Muscle of leg (tissue), 11 donors: ENCODE results near the gene CHD1. TPM values are rescaled to one million over a fixed set of nuclear protein-coding genes. Genes with fewer than 3 reads are reported as not detected.

ENCODE experiments used
- DNase-seq: peaks from one replicate; pipeline ENCODE4 v3.0.0; 2013
- H3K27ac ChIP-seq: one replicate; pipeline ENCODE4 v1.5.1; 2013; ENCODE audit warnings: mild to moderate bottlenecking, low read length, control low read depth
- H3K27me3 ChIP-seq: one replicate; pipeline ENCODE4 v1.6.1; 2013; ENCODE audit warnings: low read length; ENCODE audit not compliant: control insufficient read depth, insufficient read depth
- H3K36me3 ChIP-seq: one replicate; pipeline ENCODE4 v1.6.1; 2013; ENCODE audit warnings: low read length; ENCODE audit not compliant: control insufficient read depth, insufficient read depth
- H3K4me1 ChIP-seq: one replicate; pipeline ENCODE4 v1.6.1; 2013; ENCODE audit warnings: low read length; ENCODE audit not compliant: control insufficient read depth, insufficient read depth
- H3K4me3 ChIP-seq: one replicate; pipeline ENCODE4 v1.5.1; 2013; ENCODE audit warnings: low read length, control low read depth
- H3K9me3 ChIP-seq: replicated peaks from 2 replicates; pipeline ENCODE4 v1.6.1; 2013; ENCODE audit warnings: low read depth, low read length; ENCODE audit not compliant: control insufficient read depth
- WGBS: methylation state at CpG from one replicate; pipeline ENCODE4 v1.1.5; 2013; ENCODE audit warnings: missing lambda C conversion rate; ENCODE audit not compliant: insufficient coverage; 5-methylcytosine and 5-hydroxymethylcytosine counted together
- polyA plus RNA-seq, 8 donors: library from polyadenylated mRNA; unstranded; fragments of 120-200 nt; gene quantifications; one replicate each; pipeline versions ENCODE4 v1.2.1 to v1.2.3, GENCODE V29; 2013; ENCODE audit warnings: inconsistent platforms in 1 of 8, low replicate concordance in 1 of 8; ENCODE audit not compliant: insufficient read length in 8 of 8, insufficient read depth in 1 of 8
- total RNA-seq: library from RNA; stranded (reverse); fragments of 120-200 nt; gene quantifications from one replicate; pipeline ENCODE4 v1.2.4, GENCODE V29; 2013

The CHD1 gene
- total and polyA plus RNA-seq, 9 donors, result 24.8 to 41.5 (median 30.9) TPM

DNA sequence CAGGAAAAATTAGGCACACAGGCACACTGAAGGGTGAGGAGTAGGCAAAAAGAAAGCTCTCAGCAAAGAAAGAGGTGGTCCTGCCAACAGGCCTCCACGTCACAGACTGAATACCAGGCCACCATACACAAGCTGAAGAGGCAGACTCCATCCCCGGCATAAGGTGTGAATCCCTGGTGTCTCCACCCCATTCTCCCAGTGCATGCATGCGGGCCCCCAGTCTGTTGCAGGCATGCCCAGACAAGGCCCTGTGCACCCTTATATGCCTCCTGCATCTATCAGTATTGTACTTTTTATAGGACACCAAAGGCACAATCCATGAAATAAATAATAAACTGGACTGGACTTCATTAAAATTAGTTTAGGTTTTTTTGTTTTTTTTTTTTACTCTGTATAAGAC, 82.3 kb downstream of the CHD1 start:
- H3K36me3 ChIP-seq, result no peaks in the 10 kb centered on the region
- H3K4me3 ChIP-seq, result no peak overlapping the region
- no peak for DNase-seq
- H3K9me3 ChIP-seq, result peaks cover 15% of the 10 kb centered on the region
- H3K4me1 ChIP-seq, result no peaks in the 10 kb centered on the region
- no peaks in the 10 kb centered on the region for H3K27me3 ChIP-seq
- WGBS, result 95% methylated on average over 2 of the region's 3 CpGs
- H3K27ac ChIP-seq, result no peak overlapping the region

DNA sequence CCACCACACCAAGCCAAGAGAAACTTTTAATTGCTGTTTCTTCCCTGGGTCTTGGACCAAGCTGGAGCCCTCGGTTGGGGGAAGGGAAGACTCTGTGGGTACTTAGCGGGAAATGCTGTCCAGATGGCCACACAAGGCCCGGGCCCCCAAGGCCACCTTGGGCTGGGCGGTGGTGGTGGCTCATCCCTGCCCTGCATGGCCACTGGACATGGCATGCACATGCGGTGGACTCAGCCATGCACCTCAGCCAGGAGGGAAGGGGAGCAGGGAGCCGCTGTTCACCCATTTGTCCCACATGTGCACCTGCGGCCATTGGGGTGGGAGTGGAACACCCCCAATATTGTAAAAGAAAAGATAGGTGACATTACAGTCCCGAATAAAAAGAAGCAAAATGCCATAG, 82.9 kb downstream of the CHD1 start:
- H3K9me3 ChIP-seq, result peaks cover 15% of the 10 kb centered on the region
- H3K36me3 ChIP-seq, result no peaks in the 10 kb centered on the region
- no peaks in the 10 kb centered on the region for H3K27me3 ChIP-seq
- H3K4me1 ChIP-seq, result no peaks in the 10 kb centered on the region
- DNase-seq, result no peak
- H3K27ac ChIP-seq, result no peak overlapping the region
- WGBS, result 93% methylated on average over 5 of the region's 8 CpGs
- no peak overlapping the region for H3K4me3 ChIP-seq

DNA sequence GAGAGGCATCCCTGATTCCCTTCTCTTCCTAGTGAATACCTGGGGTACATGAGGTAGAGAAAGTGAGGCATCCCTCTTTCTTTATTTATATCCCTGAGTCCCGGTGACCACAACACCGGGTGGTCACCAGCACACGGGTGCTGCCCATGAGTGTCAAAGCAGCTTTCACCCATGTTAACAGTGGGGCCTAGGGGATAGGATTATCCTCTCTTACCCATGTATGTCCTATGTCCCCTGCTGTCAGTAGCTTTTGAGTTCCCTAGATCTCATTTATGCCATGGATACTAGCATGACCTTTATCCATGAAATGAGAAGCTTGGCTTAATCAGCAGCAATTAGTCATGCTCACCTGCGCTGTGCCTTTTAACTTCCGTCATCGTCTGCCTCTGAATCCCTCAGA, 83.9 kb downstream of the CHD1 start:
- H3K36me3 ChIP-seq, result no peaks in the 10 kb centered on the region
- no peak overlapping the region for H3K4me3 ChIP-seq
- WGBS, result 100% methylated on average over 1 of the region's 6 CpGs
- no peaks in the 10 kb centered on the region for H3K27me3 ChIP-seq
- no peak overlapping the region for H3K27ac ChIP-seq
- peaks cover 15% of the 10 kb centered on the region for H3K9me3 ChIP-seq
- no peak for DNase-seq
- H3K4me1 ChIP-seq, result no peaks in the 10 kb centered on the region

DNA sequence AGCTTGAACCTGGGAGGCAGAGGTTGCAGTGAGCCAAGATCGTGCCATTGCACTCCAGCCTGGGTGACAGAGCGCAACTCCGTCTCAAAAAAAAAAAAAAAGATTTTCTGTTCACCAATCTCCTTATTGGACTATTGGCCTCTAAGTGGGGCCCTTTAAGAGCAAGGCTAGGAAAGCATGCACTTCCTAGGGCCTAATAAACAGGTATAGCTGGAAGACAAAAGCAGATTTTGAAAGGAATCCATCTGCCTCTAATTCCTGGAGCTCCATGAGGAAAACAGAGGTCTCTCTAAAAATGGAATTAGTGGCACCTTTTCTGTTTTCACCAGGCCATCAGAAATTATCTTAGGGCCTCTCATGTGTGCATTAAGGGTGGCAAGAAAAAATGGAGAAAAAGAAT, 85.3 kb downstream of the CHD1 start:
- Histone ChIP-seq H3K27ac (no peak overlapping the region), H3K4me1 (no peaks in the 10 kb centered on the region), H3K4me3 (no peak overlapping the region), H3K27me3 (no peaks in the 10 kb centered on the region), H3K9me3 (peaks cover 15% of the 10 kb centered on the region), H3K36me3 (no peaks in the 10 kb centered on the region)
- no peak for DNase-seq
- WGBS, result no CpG with 5 or more reads among the region's 3 CpGs

DNA sequence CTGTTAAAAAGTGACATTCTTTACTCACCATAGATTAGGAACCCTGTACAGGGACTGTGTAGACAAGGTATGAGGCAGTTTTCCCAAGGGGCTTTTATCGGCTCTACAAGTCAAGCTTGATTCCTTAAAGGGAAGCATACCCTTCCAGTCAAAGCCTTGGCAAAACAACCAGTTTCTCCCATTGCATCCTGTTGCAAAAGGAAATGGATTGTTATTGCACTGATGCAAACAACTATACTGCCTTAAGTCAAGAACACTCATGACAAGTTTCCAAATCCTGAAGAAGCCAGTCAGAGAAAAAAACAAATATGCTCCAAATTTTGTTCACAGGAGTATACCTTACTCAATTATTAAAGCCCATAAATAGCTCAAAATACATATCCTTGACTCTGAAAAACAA, 87.9 kb downstream of the CHD1 start:
- WGBS, result no CpG with 5 or more reads among the region's 1 CpG
- DNase-seq, result no peak
- Histone ChIP-seq H3K9me3 (peaks cover 15% of the 10 kb centered on the region), H3K4me3 (no peak overlapping the region), H3K27ac (no peak overlapping the region), H3K4me1 (no peaks in the 10 kb centered on the region), H3K27me3 (no peaks in the 10 kb centered on the region), H3K36me3 (no peaks in the 10 kb centered on the region)

DNA sequence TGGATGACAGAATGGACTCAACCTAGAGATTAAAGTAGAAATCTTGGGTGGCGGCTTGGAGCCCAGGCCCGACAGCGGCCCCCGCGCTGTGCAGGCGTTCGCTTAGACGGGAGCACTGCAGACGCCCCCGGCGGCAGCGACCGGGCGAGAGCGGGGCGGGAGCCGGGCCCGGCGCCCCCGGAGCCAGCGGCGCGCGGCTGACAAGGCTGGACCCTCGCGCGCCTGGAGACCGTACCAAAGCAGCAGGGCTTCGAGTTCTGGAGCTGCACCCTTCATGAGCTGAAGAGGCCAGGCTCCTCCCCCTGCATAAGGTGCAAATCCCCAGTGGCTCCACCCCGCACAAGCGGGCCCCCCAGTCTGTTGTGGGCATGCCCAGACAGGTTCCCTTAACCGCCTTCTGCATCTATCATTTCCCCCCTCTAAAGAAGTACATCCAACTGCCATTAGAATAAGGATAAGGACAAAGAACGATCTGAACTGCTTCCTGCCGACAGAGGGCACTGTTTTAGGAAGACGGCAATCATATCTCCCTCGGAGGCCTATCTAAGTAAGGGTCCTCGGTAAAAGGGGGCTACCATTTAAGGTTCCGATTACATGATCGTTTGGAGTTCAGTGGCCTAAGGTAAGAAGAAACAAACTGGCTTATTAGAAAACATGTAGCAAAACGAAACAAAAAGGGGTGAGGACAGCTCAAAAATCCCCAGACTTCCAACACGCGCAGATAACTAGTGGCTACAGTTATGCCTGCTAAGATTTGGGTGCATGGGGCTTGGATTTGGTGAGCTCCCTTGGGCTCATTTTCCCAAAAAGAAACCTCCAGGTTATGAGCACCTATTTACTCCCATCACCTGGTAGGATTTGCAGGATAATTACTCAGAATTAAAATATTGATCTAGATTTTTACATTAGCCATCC, 89.1 kb downstream of the CHD1 start:
- no peaks in the 10 kb centered on the region for H3K4me1 ChIP-seq
- peak; percentile 4 for DNase-seq
- no peaks in the 10 kb centered on the region for H3K36me3 ChIP-seq
- H3K9me3 ChIP-seq, result peaks cover 12% of the 10 kb centered on the region
- WGBS, result 48% methylated on average over 34 of the region's 42 CpGs
- no peak overlapping the region for H3K4me3 ChIP-seq
- no peaks in the 10 kb centered on the region for H3K27me3 ChIP-seq
- no peak overlapping the region for H3K27ac ChIP-seq

DNA sequence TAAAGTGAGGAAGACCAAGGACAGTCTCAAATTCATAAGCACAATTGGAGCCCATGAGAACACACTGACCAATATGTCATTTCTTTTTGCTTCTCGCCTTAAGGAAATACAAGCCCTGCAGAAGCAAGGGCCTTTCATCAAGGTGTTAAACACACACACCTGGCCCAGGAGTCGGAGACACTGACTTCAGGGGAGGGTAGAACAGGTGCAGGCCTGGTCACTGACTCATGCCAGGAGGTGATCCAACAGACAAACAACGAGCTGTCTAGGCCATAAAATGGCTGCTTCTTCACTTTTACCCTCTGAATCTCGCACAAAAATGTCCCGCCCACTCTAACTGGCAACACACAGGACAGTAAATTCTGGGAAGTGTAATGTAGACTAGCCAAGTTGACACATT, 92.6 kb downstream of the CHD1 start:
- DNase-seq, result no peak

DNA sequence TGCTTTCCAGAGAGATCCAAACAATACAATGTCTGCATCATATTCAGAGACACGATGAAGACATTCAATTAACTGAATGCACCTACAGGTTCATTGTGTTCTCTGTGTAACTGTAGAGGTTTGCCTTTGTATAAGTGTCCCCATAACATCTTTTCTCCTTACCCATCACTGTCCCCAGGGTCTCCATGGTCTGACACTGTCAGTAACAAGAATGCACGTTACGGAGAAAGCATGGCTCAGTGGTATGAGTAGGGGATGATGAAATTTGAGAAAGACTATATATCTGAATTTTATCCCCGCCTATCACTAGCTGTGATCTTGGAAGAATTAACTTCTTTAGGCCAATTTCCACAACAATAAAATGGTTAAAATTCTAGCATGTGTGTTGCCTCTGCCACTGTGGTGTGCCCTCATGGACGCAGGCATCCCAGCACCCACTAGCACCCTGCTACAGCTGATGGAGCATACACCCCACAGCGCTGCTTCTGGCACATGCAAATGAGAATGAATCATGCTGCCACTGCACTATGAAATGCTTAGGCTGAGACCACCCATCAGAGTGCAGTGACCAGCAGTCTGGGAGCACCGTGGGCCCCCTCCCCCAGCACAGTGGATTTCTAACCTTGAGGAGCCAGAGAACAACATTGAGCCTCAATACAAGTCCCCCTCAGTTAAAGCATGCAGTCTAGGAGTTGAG, 101.1 kb downstream of the CHD1 start:
- no peak overlapping the region for H3K27ac ChIP-seq
- H3K27me3 ChIP-seq, result no peaks in the 10 kb centered on the region
- WGBS, result 67% methylated on average over 2 of the region's 7 CpGs
- no peak for DNase-seq
- no peaks in the 10 kb centered on the region for H3K4me1 ChIP-seq
- no peak overlapping the region for H3K4me3 ChIP-seq
- H3K9me3 ChIP-seq, result peaks cover 2% of the 10 kb centered on the region
- no peaks in the 10 kb centered on the region for H3K36me3 ChIP-seq

More for the DNA sequence above, 92.6 kb downstream of the CHD1 start:
- H3K4me1 ChIP-seq, result no peaks in the 10 kb centered on the region
- H3K9me3 ChIP-seq, result no peaks in the 10 kb centered on the region
- no peaks in the 10 kb centered on the region for H3K36me3 ChIP-seq
- 88% methylated on average over 2 of the region's 5 CpGs for WGBS
- H3K27ac ChIP-seq, result no peak overlapping the region
- no peaks in the 10 kb centered on the region for H3K27me3 ChIP-seq
- no peak overlapping the region for H3K4me3 ChIP-seq

DNA sequence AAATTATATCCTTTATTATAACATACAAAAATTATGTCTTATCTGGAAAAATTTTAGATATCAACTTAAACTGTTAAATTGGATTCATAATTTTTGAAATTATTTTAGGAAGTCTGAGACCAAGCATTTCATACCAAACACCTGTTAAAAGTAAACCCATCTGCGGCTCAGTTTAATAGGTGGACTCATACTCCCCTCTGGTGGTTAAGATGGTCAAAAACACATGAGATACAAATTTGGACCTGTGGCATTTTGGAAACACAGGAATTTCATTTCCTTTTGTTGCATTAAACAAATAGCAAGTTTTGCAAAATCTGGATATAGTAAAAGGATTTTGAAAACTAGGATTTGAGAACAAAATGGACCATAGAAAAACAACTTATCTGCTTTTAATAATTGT, 101.6 kb downstream of the CHD1 start:
- no peaks in the 10 kb centered on the region for H3K36me3 ChIP-seq
- peaks cover 2% of the 10 kb centered on the region for H3K9me3 ChIP-seq
- H3K4me3 ChIP-seq, result no peak overlapping the region
- H3K27me3 ChIP-seq, result no peaks in the 10 kb centered on the region
- H3K4me1 ChIP-seq, result no peaks in the 10 kb centered on the region
- DNase-seq, result peak; percentile 66
- WGBS, result no CpG with 5 or more reads among the region's 1 CpG
- no peak overlapping the region for H3K27ac ChIP-seq

DNA sequence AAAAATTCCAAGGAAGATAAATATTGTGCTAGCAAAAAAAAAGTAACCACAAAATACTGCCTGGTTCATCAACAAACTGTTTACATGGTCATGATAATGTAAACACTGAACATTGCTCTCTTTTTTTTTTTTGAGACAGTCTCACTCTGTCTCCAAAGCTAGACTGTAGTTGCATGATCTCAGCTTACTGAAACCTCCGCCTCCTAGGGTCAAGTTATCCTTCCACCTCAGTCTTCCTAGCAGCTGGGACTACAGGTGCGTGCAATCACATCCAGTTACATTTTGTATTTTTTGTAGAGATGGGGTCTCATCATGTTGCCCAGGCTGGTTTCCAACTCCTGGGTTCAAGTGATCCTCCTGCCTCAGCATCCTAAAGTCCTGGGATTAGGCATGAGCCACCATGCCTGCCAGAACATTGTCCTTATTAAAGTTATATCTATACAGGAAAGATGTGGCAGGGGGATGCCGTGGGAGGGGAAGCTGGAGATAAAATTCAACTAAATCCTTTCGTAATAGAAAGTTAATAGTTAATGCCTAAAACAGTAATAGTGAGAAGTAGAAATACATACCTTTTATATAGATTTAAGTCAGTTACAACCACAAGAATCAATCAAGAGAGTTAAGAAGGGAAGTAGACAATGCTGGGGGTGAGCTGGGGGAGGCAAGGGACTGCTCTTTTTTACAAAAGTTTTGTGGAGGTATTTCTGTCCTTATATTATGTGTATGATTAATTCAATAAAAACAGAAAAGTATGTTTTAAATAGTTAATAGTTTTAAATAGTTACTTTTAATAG, 103.0 kb downstream of the CHD1 start:
- no CpG with 5 or more reads among the region's 4 CpGs for WGBS
- Histone ChIP-seq H3K4me1 (no peaks in the 10 kb centered on the region), H3K27ac (no peak overlapping the region), H3K36me3 (no peaks in the 10 kb centered on the region), H3K4me3 (no peak overlapping the region), H3K9me3 (peaks cover 4% of the 10 kb centered on the region), H3K27me3 (no peaks in the 10 kb centered on the region)
- DNase-seq, result no peak
